Liver (tissue), 9 donors: ENCODE data around the gene IRAK1BP1. TPM values are rescaled to one million over a fixed set of nuclear protein-coding genes. Genes with fewer than 3 reads are reported as not detected.

ENCODE experiments used
- DNase-seq: peaks from one replicate; pipeline ENCODE4 v3.0.0-alpha.2; 2017; ENCODE audit warnings: low spot score
- H3K27ac ChIP-seq, 2 donors: one replicate each; pipeline ENCODE4 v1.7.0; 2013; ENCODE audit warnings: inconsistent platforms in 2 of 2, low read length in 2 of 2, control low read depth in 1 of 2, low read depth in 1 of 2, mild to moderate bottlenecking in 1 of 2
- H3K27me3 ChIP-seq, 4 donors: one replicate each; pipeline versions ENCODE4 v1.6.1 to v1.7.0; 2013; ENCODE audit warnings: low read length in 3 of 4, inconsistent platforms in 1 of 4, mild to moderate bottlenecking in 1 of 4, moderate library complexity in 1 of 4; ENCODE audit not compliant: control insufficient read depth in 4 of 4, insufficient read depth in 4 of 4
- H3K36me3 ChIP-seq, 4 donors: one replicate each; pipeline versions ENCODE4 v1.6.1 to v1.7.0; 2013; ENCODE audit warnings: low read length in 3 of 4, mild to moderate bottlenecking in 3 of 4, low read depth in 1 of 4, moderate library complexity in 1 of 4; ENCODE audit not compliant: control insufficient read depth in 4 of 4, insufficient read depth in 3 of 4
- H3K4me1 ChIP-seq, 4 donors: one replicate each; pipeline versions ENCODE4 v1.6.1 to v1.7.0; 2013; ENCODE audit warnings: low read length in 3 of 4, mild to moderate bottlenecking in 3 of 4, moderate library complexity in 1 of 4; ENCODE audit not compliant: control insufficient read depth in 4 of 4, insufficient read depth in 4 of 4
- H3K4me3 ChIP-seq, 3 donors: one replicate each; pipeline versions ENCODE4 v1.6.1 to v1.7.0; 2013; ENCODE audit warnings: low read length in 3 of 3, control low read depth in 1 of 3, low read depth in 1 of 3, mild to moderate bottlenecking in 1 of 3
- H3K9ac ChIP-seq, 2 donors: one replicate each; pipeline ENCODE4 v1.7.0; 2013; ENCODE audit warnings: low read length in 2 of 2, mild to moderate bottlenecking in 2 of 2, moderate library complexity in 2 of 2, control low read depth in 1 of 2, low read depth in 1 of 2
- H3K9me3 ChIP-seq, 4 donors: one replicate each; pipeline versions ENCODE4 v1.6.1 to v1.7.0; 2013; ENCODE audit warnings: low read length in 3 of 4; ENCODE audit not compliant: control insufficient read depth in 4 of 4
- EGR1 ChIP-seq, 2 donors: IDR thresholded peaks; 2 replicates each; pipeline ENCODE4 v1.6.1; 2016 to 2018; ENCODE audit warnings: antibody characterized with exemption in 2 of 2, low read depth in 2 of 2
- FOXA1 ChIP-seq: IDR thresholded peaks from 2 replicates; pipeline ENCODE4 v1.6.1; 2016; ENCODE audit warnings: antibody characterized with exemption
- FOXA2 ChIP-seq: IDR thresholded peaks from 2 replicates; pipeline ENCODE4 v1.6.1; 2016; ENCODE audit warnings: antibody characterized with exemption
- GABPA ChIP-seq, 2 donors: IDR thresholded peaks in 1 of 2; conservative IDR thresholded peaks in 1 of 2; 2 replicates each; pipeline ENCODE4 v1.6.1; 2016; ENCODE audit warnings: antibody characterized with exemption in 2 of 2, mild to moderate bottlenecking in 1 of 2, moderate library complexity in 1 of 2
- HNF4A ChIP-seq, 2 donors: conservative IDR thresholded peaks; 2 replicates each; pipeline ENCODE4 v1.6.1; 2016; ENCODE audit warnings: antibody characterized with exemption in 2 of 2, mild to moderate bottlenecking in 2 of 2
- HNF4G ChIP-seq: IDR thresholded peaks from 2 replicates; pipeline ENCODE4 v1.6.1; 2016; ENCODE audit warnings: antibody characterized with exemption
- JUND ChIP-seq, 2 donors: IDR thresholded peaks; 2 replicates each; pipeline ENCODE4 v1.6.1; 2016; ENCODE audit warnings: antibody characterized with exemption in 2 of 2
- NR2F2 ChIP-seq: IDR thresholded peaks from 2 replicates; pipeline ENCODE4 v1.6.1; 2016; ENCODE audit warnings: antibody characterized with exemption
- RAD21 ChIP-seq, 2 donors: IDR thresholded peaks; 2 replicates each; pipeline ENCODE4 v1.6.1; 2016; ENCODE audit warnings: antibody characterized with exemption in 2 of 2, mild to moderate bottlenecking in 2 of 2
- RXRA ChIP-seq, 2 donors: IDR thresholded peaks; 2 replicates each; pipeline ENCODE4 v1.6.1; 2017 to 2018; ENCODE audit warnings: antibody characterized with exemption in 2 of 2, mild to moderate bottlenecking in 1 of 2
- SP1 ChIP-seq: IDR thresholded peaks from 2 replicates; pipeline ENCODE4 v1.6.1; 2018; ENCODE audit warnings: antibody characterized with exemption, mild to moderate bottlenecking
- TAF1 ChIP-seq: conservative IDR thresholded peaks from 2 replicates; pipeline ENCODE4 v1.6.1; 2016; ENCODE audit warnings: antibody characterized with exemption, mild to moderate bottlenecking
- YY1 ChIP-seq: IDR thresholded peaks from 2 replicates; pipeline ENCODE4 v1.6.1; 2016; ENCODE audit warnings: antibody characterized with exemption, mild to moderate bottlenecking
- WGBS: extraction: QIAGEN DNeasy Blood & Tissue Kit; methylation state at CpG from one replicate; pipeline ENCODE4 v1.1.7; 2013; 5-methylcytosine and 5-hydroxymethylcytosine counted together
- polyA plus RNA-seq, 2 donors: library from polyadenylated mRNA; stranded (reverse) in 1 of 2; unstranded in 1 of 2; fragments of 200-250 nt in 1 of 2; fragments of >200 nt in 1 of 2; fragmentation: Nextera tagmentation in 1 of 2; extraction: Ambion mirVana in 1 of 2; gene quantifications; one replicate each; pipeline versions ENCODE4 v1.2.1 to v1.2.3, GENCODE V29; 2013 to 2015
- total RNA-seq, 2 donors: library from RNA; depleted of rRNA; stranded (reverse); fragments of >200 nt; gene quantifications; one replicate each; pipeline ENCODE4 v1.2.3, GENCODE V29; 2014
- TF ChIP-seq, protein P1 (sequence below): fragments of 150-350 bp; IDR thresholded peaks from 2 replicates; pipeline ENCODE4 v1.5.1; 2017; ENCODE audit warnings: improper control_type of control experiment, low read depth, low read length; ENCODE audit not compliant: missing input control
- TF ChIP-seq, protein P2 (sequence below): IDR thresholded peaks from 2 replicates; pipeline ENCODE4 v1.6.1; 2016; ENCODE audit warnings: antibody characterized with exemption
- TF ChIP-seq, protein P3 (sequence below): IDR thresholded peaks from 2 replicates; pipeline ENCODE4 v1.6.1; 2016; ENCODE audit warnings: antibody characterized with exemption
- TF ChIP-seq, protein P4 (sequence below): IDR thresholded peaks from 2 replicates; pipeline ENCODE4 v1.6.1; 2016; ENCODE audit warnings: antibody characterized with exemption
- TF ChIP-seq, protein P5 (sequence below): IDR thresholded peaks from 2 replicates; pipeline ENCODE4 v1.6.1; 2016; ENCODE audit warnings: antibody characterized with exemption, mild to moderate bottlenecking
- donor health status: healthy.
- donor health status: healthy.
- donor health status: healthy.
- donor health status: healthy.
- donor health status: healthy.

Gene IRAK1BP1
- total and polyA plus RNA-seq, 4 donors, result 0.46 to 2.2 (median 0.77) TPM

DNA sequence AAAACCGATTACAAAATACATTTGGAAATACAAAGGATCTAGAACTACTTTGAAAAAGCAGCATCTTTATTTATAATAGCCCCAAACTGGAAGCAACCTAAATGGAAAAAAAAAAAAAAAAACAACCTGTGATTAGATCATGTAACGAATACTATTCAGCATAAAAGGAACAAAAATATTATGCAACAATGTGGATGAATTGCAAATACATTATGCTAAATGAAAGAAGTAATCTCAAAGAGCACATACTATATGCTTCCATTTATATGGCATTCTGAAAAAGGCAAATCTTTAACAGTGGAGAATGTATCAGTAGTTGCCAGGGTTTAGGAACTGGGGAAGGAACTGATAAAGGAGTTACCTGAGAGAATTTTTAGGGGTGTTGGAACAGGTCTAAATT lies 28.9 kb downstream of the IRAK1BP1 start (continued):
- TF ChIP-seq, protein P1, sequence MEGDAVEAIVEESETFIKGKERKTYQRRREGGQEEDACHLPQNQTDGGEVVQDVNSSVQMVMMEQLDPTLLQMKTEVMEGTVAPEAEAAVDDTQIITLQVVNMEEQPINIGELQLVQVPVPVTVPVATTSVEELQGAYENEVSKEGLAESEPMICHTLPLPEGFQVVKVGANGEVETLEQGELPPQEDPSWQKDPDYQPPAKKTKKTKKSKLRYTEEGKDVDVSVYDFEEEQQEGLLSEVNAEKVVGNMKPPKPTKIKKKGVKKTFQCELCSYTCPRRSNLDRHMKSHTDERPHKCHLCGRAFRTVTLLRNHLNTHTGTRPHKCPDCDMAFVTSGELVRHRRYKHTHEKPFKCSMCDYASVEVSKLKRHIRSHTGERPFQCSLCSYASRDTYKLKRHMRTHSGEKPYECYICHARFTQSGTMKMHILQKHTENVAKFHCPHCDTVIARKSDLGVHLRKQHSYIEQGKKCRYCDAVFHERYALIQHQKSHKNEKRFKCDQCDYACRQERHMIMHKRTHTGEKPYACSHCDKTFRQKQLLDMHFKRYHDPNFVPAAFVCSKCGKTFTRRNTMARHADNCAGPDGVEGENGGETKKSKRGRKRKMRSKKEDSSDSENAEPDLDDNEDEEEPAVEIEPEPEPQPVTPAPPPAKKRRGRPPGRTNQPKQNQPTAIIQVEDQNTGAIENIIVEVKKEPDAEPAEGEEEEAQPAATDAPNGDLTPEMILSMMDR, result no peak
- TF ChIP-seq, protein P2, sequence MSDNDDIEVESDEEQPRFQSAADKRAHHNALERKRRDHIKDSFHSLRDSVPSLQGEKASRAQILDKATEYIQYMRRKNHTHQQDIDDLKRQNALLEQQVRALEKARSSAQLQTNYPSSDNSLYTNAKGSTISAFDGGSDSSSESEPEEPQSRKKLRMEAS, result no peak
- TF ChIP-seq, protein P3, sequence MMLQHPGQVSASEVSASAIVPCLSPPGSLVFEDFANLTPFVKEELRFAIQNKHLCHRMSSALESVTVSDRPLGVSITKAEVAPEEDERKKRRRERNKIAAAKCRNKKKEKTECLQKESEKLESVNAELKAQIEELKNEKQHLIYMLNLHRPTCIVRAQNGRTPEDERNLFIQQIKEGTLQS, result no peak

DNA sequence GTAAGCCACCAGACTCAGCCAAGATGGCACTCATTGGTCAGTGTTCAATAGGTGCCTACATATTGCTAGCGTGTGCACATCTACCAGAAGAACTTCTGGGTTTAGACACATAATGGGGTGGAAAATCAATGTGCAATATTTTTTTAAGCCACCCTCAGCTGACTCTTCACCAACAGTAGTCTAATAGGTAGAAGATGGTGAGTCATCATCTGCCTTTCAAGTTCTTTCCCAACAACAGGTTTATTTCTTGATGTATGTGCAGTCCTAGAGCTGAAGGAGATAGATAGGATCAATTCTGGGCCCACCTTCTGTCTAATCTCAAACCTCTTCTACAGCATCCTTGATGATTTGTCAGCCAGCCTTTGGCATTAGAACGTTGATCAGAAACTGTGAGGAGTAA lies 41.3 kb downstream of the IRAK1BP1 start:
- WGBS, result 93% methylated on average over 2 of the region's 2 CpGs
- DNase-seq, result no peak
- H3K4me3 ChIP-seq, result no peak overlapping the region
- H3K9ac ChIP-seq, result no peak overlapping the region
- TF ChIP-seq HNF4A (conservative IDR thresholded peaks at IDR 0.05) (no peak), FOXA2 (no peak), GABPA (IDR thresholded peaks at IDR 0.05 in 1 of 2, conservative IDR thresholded peaks at IDR 0.05 in 1 of 2) (no peak), HNF4G (no peak), YY1 (no peak), EGR1 (IDR thresholded peaks at IDR 0.05; ENCODE audit: low read depth in 2 of 2) (no peak)
- TF ChIP-seq, protein P2, result no peak
- TF ChIP-seq, protein P1, result no peak
- peaks cover 0 to 3% (median 1%) of the 10 kb centered on the region in 4 donors for H3K27me3 ChIP-seq
- H3K9me3 ChIP-seq, result no peaks in the 10 kb centered on the region
- no peaks in the 10 kb centered on the region for H3K36me3 ChIP-seq
- peaks cover 0 to 6% (median 5%) of the 10 kb centered on the region in 4 donors for H3K4me1 ChIP-seq
- no peak overlapping the region for H3K27ac ChIP-seq

DNA sequence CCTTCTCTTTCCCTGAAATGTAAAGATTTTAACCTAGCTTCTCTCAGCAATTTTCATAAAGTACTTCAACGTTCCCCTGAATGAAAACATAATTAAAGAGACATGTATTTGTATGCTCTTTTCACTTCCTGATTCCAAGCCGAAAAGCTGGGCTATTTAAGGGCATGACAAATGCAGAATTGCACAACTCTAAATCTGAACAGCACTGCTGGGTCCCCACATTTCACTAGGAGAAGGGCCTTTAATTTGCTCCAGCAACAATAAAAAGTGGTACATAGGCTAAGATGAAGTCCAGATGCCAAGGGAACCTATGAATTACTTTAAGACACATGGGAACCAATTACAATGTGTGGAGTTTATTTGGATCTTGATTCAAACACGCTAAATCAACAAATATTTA lies 42.0 kb downstream of the IRAK1BP1 start:
- Histone ChIP-seq H3K9me3 (no peaks in the 10 kb centered on the region), H3K4me1 (peaks cover 0 to 6% (median 5%) of the 10 kb centered on the region in 4 donors), H3K27ac (no peak overlapping the region), H3K4me3 (no peak overlapping the region), H3K9ac (no peak overlapping the region), H3K36me3 (no peaks in the 10 kb centered on the region), H3K27me3 (peaks cover 0 to 3% (median 1%) of the 10 kb centered on the region in 4 donors)
- 67% methylated on average over 3 of the region's 3 CpGs for WGBS
- no peak for DNase-seq
- TF ChIP-seq YY1, result no peak
- no peak for TF ChIP-seq SP1
- no peak for TF ChIP-seq HNF4A (conservative IDR thresholded peaks at IDR 0.05)
- TF ChIP-seq FOXA1, result no peak
- TF ChIP-seq, protein P3, result no peak
- TF ChIP-seq NR2F2, result no peak
- TF ChIP-seq HNF4G, result no peak
- no peak for TF ChIP-seq TAF1
- TF ChIP-seq RAD21 (IDR thresholded peaks at IDR 0.05), result no peak
- no peak for TF ChIP-seq JUND (IDR thresholded peaks at IDR 0.05)
- TF ChIP-seq, protein P4, sequence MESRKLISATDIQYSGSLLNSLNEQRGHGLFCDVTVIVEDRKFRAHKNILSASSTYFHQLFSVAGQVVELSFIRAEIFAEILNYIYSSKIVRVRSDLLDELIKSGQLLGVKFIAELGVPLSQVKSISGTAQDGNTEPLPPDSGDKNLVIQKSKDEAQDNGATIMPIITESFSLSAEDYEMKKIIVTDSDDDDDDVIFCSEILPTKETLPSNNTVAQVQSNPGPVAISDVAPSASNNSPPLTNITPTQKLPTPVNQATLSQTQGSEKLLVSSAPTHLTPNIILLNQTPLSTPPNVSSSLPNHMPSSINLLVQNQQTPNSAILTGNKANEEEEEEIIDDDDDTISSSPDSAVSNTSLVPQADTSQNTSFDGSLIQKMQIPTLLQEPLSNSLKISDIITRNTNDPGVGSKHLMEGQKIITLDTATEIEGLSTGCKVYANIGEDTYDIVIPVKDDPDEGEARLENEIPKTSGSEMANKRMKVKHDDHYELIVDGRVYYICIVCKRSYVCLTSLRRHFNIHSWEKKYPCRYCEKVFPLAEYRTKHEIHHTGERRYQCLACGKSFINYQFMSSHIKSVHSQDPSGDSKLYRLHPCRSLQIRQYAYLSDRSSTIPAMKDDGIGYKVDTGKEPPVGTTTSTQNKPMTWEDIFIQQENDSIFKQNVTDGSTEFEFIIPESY, result no peak
- TF ChIP-seq RXRA (IDR thresholded peaks at IDR 0.05), result no peak
- no peak for TF ChIP-seq GABPA (IDR thresholded peaks at IDR 0.05 in 1 of 2, conservative IDR thresholded peaks at IDR 0.05 in 1 of 2)
- TF ChIP-seq EGR1 (IDR thresholded peaks at IDR 0.05; ENCODE audit: low read depth in 2 of 2), result no peak
- TF ChIP-seq, protein P2, result no peak
- TF ChIP-seq, protein P5, sequence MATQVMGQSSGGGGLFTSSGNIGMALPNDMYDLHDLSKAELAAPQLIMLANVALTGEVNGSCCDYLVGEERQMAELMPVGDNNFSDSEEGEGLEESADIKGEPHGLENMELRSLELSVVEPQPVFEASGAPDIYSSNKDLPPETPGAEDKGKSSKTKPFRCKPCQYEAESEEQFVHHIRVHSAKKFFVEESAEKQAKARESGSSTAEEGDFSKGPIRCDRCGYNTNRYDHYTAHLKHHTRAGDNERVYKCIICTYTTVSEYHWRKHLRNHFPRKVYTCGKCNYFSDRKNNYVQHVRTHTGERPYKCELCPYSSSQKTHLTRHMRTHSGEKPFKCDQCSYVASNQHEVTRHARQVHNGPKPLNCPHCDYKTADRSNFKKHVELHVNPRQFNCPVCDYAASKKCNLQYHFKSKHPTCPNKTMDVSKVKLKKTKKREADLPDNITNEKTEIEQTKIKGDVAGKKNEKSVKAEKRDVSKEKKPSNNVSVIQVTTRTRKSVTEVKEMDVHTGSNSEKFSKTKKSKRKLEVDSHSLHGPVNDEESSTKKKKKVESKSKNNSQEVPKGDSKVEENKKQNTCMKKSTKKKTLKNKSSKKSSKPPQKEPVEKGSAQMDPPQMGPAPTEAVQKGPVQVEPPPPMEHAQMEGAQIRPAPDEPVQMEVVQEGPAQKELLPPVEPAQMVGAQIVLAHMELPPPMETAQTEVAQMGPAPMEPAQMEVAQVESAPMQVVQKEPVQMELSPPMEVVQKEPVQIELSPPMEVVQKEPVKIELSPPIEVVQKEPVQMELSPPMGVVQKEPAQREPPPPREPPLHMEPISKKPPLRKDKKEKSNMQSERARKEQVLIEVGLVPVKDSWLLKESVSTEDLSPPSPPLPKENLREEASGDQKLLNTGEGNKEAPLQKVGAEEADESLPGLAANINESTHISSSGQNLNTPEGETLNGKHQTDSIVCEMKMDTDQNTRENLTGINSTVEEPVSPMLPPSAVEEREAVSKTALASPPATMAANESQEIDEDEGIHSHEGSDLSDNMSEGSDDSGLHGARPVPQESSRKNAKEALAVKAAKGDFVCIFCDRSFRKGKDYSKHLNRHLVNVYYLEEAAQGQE, result no peak
- TF ChIP-seq FOXA2, result no peak
